Activated CD4-positive, alpha-beta T cell treated with anti-CD3 and anti-CD28 coated beads for 48 hours (primary cell): Measurements from ENCODE around the gene PRMT3.
"Not testable (repeated sequence)": the region's sequence is repeated elsewhere in the genome, so short reads cannot be mapped to it uniquely, and the experiment has no call there.

Experiments used
- DNase-seq: peaks from one replicate; pipeline ENCODE4 v3.0.0-alpha.2; 2020

Gene PRMT3

DNA sequence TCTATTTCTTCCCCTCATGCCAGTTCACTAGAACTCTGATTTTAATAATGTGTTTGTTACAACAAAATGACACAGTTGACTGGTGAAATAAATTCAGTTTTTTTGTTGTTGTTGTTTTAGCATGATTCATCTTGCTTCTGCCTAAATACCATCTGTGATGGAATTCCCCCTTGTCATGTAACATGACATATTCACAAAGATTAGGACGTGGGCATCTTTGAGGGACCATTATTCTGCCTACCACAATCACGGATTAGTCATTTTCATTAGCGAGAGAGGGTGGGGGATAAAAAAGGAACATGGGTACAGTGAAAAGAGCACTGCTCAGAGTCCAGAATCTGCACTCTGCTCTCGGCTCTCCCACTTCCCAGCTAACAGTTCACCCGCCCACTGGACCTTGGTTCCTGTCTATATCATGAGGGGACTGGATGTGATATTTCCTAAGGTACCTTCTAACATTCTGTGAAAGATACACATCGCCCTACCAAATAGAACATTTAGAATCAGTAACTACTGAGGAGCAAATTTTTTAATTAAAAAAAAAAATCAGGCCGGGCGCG, 12.7 kb upstream of the PRMT3 start:
- DNase-seq, result no peak

DNA sequence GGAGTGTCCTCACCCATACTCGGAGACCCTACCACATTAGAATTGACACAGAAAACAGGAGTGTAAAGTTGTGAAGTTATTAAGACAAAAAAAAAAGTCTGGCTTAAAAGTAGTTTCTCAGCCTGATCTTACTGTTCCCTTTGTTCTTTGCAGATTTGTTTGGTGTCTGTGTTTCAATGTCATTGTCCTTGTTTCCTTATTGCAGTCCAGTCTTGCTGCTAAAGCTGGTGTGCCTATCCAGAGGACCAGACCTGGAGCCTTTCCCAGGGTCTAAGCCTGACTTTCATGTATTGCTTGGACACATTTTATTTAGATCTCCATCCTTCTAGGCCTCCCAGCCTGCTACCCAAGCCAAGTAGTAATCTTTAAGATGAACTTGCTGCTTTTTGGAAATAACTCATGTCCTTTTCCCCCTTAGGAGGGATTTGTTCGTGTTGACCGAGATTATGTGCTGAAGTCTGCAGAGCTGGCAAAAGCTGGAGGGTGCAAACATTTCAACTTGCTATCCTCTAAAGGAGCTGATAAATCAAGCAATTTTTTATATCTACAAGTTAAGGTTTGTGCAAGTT, 11.3 kb upstream of the PRMT3 start:
- DNase-seq, result no peak

DNA sequence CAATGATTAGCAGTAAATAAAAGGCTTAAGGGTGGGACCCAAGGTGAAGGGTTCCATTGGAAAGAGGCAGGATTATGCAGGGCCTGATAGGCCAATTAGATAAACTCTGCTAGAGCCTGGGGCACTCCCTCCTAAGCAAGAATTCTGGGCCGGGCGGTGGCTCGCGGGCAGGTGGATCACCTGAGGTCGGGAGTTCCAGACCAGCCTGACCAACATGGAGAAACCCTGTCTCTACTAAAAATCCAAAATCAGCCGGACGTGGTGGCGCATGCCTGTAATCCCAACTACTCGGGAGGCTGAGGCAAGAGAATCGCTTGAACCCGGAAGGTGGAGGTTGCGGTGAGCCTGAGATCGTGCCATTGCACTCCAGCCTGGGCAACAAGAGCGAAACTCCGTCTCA, 1.5 kb upstream of the PRMT3 start:
- DNase-seq, result not testable (repeated sequence)

DNA sequence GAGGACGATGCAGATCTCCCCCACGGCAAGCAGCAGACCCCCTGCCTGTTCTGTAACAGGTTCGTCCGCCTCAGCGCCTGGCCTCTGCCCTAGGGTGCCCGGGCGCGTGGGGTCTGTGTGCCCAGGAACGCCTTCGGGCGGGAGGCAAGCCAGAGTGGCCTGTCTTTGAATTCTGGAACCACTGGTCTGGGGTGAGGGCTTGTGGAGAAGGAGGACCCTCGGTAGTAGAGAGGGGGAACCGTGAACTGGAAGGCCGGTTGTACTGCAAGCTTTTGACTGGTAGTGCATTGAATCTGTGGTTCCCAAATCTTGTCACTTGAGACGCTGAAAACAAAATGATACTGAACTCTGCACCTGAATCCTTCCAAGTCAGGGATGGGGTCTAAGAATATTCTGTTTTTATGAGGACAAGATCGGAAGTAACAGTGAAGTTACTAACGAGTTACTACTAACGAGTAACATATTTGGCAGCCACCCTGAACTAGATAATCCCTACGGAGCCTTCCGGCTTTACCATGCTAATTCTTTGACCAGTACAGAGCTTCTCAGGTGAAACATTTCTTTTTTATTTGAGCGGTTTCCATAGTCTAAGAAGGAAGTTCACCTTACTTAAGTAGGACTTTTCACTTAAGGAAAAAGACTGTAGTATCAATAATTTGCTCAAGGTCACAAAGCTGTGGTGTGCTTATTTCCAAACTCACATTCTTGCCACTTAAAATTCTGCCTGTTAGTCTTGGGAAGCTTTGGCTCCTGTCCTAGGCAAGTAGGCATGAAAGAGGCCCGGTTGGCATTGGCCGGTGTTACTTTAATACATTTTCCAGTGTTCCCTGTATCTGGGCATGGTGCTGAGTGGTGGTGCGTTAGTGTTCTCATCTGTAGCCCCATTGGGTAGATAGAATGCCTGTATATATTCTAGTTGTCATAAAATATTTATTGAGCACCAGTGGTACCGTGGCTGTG, 860 bp downstream of the PRMT3 start:
- no peak for DNase-seq

DNA sequence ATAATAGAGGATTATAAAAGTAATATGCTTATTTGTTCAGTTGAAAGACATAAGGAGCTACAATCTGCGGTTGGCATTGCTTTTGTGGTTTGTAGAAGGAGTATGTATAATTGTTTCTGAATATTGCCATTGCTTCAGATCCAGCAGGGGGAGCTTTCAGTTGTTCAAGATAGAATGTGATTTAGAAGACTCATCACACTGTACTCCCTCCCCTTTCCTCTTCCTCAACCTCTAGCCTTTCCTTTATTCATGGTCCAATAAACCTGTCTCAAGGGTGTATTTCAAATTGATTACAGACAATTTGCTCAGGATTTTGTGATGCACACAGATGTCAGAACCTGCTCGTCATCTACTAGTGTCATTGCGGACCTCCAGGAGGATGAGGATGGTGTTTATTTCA, 9.8 kb downstream of the PRMT3 start:
- DNase-seq, result no peak

DNA sequence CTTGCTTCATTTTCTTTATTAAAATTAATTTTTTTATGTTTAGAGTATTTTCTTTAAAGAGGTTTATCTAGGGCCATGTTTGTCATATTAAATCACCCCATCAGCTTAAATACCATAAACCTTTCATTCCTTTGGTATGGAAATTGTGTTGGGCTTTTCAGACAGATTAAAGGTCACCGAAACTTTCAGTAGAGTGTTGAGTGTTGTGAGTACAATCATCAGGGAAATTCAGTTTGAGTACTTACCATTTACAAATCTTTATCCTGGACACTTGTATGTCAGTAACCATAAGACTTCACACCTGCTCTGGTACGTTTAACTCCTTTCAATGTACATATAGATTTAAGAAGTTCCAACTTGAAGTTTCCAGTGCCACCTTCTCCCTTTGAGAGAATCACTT, 12.0 kb downstream of the PRMT3 start:
- DNase-seq, result no peak

DNA sequence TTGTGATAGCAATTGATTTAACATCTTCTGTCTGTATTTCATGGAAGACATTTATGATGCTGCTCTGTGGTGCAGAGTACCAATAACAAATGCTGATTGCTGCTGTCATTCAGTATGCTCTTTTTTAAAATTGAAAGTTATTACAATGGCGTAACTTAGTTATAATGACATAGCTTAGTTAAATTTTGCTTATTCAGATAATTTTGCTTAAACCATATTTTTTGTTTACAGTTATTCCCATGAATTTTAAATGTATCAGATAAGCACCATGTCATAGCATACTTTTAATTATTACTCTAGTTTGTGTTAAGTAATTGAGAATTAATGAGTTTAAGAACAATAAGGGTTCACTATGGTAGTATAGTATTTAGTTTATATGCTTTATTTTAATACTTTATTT, 15.5 kb downstream of the PRMT3 start:
- no peak for DNase-seq

DNA sequence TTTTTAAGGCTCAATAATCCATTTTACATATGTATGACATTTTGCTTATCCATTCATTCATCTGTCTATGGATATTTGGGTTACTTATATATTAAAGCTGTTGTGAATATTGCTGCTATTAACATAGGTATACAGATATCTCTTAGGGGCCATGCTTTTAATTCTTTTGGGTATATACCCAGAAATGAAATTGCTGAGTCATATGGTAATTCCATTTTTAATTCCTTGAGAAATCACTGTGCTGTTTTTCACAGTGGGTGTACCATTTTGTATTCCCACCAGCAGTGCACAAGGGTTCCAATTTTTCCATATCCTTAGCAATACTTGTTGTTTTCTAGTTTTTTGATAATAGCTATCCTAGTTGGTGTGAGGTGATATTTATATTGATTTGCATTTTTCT, 19.0 kb downstream of the PRMT3 start:
- DNase-seq, result no peak

DNA sequence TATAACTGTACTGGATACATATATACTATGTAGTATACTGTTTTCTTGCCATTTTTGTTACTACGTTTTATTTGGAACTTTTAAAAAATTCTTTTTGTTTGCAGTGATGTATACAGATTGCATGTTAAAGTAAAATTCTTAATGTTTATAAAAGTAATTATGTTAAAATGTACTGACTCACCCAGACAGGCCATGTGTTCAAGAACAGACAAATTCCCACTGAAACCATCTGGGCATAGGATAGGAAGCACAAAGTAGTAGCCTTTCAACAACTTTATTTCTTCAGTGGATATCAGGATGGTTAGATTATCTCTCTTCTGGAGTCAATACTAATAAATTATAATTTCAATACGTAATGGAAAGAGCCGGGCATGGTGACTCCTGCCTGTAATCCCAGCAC, 19.8 kb downstream of the PRMT3 start:
- DNase-seq, result no peak

DNA sequence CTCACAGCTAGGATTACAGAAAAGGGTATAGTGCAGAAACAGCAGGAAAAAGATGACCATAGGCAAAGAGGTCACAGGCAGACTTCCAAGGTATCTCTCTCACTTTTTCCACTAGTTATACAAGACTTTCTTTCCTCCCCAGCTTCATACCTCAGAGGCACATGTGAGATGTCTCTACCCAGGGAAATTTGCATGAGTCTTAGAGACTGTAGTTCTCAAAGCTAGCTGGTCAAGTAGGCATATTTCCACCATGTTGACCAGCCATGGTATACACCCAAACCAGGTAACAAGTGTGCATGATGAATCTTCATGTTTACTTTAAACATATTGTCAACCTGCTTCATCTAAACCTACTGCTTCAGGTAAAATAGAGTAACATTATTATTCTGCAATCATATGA, 27.9 kb downstream of the PRMT3 start:
- DNase-seq, result no peak

DNA sequence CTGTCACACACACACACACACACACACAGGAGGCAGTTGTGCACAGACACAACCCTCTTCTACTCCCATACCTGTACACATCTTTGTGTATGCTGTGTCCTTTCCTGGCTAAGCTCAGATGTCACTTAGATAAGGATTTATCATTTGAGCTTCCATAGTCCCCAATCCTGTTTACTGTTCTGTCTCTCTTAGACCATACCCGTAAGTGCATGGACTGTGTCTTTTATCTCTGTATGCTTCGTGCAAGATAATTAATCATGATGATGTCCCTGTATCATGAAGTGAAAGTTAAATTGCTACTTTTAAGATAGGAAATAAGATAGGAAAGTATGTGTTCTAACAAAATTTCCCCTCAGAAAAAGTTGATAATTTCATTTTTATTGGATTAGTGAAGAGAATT, 30.3 kb downstream of the PRMT3 start:
- DNase-seq, result no peak

DNA sequence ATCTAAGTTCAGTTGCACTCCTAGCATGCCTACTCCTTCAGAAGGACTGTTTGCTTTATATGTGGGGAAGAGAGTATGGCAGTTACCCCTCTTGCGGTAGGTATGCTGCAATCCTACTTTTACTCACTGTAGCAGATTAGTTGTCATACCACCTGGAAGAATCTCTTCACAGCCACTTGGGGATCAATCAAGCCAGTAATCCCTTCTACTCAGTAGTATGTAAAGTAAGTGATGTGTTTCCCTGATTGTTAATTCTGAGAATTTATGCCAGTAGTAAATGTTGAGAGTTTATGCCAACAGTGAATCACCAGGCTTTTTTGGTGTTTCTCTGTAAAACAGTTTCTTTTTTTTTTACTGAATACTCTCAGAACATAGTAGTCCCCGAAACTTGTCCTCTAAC, 34.4 kb downstream of the PRMT3 start:
- no peak for DNase-seq

DNA sequence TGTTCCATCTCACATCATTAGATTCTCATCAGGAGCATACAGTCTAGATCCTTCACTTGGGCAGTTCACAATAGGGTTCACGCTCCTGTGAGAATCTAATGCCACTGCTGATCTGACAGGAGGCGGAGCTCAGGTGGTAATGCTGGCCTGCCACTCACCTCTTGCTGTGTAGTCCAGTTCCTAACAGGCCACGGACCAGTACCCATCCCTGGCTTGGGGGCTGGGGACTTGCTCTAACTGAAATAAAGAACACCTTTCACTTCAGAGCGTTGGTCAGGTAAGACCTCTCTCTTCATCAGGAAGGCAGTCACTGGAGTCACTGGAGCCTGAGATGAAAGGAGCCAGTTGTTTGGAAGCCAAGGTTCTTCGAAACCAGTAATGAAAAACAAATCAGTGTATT, 41.7 kb downstream of the PRMT3 start:
- no peak for DNase-seq

DNA sequence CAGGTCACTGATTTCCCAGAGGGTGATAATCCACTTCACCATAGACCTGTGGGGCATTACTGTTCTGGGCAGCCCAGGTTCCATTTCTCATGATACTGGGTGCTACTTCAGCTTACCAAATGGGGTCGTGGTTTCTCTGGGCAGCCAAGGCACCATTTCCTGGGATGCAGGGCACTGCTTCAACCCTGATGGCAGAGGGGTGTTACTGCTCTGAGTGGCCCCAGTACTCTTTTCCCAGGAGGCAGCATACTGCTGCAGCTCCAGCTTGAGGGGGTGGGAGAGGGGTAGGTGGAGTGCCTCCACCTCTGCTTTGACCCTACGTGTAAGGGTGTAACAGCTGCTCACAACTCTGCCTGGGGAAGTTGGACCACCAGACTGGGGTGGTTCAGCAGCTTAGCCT, 51.1 kb downstream of the PRMT3 start:
- DNase-seq, result no peak

DNA sequence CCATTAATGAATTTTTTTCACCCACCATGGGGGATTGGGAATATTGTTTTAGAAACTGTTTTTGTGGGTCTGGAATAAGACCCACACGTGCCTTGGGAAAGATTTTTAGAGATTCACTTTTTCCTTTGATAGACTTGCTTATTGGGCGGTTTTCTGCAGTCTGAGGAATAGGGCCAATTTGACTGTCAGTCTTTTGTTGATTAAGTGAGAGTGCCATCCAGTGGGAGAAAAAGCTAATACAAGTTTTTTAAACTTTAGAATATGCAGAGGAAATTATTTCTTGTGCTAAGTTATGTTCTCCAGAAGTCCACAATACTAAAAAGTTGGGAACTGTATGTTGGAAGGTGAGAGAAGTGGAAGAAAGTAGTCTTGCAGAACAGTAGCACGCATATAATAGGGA, 56.1 kb downstream of the PRMT3 start:
- no peak for DNase-seq

DNA sequence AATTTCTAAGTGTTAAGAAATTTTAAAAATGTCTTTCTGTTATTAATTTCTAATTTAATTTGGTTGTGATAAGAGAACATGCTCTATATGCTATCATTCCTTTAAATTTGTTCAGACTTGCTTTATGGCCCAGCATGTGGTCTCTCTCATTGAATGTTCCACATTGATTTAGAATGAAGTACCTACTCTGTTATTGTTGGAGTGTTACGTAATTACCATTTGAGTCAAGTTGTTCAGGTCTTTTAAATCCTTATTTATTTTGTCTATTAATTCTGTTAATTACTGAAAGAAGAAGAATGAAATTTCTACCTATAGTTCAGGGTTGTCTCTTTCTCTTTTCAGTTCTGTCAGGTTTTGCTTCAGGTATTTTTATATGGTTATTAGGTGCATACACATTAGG, 57.0 kb downstream of the PRMT3 start:
- no peak for DNase-seq

DNA sequence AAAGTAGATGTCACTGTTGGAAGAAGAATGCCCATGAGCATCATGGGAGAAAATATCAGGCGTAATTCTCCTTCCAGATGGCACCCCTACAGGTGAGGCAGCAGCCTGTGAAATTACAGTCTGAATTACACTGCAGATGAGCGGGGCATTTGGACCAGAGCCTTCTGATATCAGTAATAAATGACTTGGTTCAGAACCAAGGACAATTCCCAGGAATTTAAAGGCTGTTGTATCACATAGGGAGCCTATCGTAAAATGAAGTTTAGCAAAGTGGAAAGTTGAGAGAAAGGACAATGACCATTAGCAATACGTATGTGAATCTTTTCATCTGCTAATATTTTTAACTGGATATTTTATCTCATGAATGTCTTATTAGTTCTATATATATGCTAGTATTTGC, 61.3 kb downstream of the PRMT3 start:
- DNase-seq, result no peak

DNA sequence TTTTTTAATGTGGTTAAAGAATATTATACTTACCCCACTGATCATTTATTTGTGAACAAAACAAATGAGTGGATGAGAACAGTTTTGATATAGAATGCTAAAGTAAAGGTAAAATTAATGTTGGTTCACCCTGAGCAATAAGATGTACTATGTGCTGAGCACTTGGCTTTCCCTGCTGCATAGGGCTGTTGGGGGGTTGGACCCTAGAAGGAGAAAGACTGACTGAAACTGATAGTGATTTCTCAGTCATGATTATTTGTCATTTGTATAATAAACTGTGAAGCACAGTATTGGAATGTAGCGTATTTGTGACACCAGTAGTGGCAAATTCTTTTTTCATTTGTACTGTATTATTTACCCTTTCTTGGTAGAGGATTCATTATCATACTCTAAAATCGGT, 63.3 kb downstream of the PRMT3 start:
- DNase-seq, result no peak

DNA sequence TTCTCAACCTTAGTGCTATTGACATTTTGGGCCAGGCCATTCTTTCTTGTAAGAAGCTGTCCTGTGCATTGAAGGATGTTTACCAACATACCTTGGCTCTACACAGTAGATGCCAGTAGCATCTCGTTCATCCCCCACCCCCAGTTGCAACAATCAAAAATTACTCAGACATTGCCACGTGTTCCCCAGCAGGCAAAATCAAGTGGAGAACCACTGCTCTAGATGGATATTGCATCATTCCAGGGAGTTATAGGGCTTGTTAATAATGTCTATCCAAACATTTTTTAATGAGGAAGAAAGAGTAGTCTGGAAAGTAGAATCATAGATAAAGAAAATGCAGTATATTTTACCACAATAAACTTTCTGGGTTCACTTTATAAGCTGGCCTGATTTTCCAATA, 64.1 kb downstream of the PRMT3 start:
- DNase-seq, result no peak

DNA sequence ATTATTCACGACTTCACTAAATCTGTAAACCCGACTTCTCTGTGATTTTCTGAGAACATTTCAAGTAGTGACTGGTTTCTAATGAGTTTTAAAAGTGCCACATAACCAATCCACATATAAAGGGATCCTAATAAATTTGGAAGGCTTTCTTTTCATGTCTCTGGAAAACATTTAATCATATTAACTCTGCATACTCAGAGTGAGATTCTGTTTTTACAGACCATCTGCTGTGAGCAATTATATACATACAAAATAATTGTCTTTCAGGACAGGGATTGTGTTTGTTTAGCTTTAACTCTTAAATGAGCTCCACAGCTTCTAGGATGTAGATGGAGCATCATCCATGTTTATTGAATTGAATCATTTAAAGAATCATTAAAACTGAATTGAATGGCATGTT, 65.1 kb downstream of the PRMT3 start:
- DNase-seq, result no peak

DNA sequence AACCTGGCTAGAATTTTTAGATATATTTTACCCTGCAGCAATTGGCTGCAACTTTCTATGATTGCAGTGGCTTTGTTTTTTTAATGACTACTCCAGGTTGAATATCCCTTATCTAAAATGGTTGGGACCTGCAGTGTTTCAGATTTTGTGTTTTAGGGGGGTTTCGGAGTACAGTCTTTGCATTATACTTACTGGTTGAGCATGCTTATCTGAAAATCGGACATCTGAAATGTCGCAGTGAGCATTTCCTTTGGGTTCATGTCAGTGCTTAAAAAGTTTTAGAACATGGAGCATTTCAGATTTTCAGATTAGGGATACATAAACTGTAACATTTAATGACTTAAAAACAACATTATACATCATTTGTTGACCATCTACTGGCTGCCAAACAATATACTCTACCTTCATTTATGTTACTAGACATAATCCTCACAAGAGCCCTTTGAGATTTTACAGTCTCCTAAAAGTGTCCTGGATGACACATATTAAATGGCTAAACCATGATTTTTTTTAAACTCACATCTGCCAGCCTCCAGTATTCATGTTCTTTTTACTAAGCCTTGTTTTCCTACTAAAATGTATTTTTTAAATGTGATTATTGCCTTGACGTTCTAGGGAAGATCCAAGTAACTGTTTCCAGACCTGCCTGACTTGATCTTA, 66.3 kb downstream of the PRMT3 start:
- DNase-seq, result no peak

DNA sequence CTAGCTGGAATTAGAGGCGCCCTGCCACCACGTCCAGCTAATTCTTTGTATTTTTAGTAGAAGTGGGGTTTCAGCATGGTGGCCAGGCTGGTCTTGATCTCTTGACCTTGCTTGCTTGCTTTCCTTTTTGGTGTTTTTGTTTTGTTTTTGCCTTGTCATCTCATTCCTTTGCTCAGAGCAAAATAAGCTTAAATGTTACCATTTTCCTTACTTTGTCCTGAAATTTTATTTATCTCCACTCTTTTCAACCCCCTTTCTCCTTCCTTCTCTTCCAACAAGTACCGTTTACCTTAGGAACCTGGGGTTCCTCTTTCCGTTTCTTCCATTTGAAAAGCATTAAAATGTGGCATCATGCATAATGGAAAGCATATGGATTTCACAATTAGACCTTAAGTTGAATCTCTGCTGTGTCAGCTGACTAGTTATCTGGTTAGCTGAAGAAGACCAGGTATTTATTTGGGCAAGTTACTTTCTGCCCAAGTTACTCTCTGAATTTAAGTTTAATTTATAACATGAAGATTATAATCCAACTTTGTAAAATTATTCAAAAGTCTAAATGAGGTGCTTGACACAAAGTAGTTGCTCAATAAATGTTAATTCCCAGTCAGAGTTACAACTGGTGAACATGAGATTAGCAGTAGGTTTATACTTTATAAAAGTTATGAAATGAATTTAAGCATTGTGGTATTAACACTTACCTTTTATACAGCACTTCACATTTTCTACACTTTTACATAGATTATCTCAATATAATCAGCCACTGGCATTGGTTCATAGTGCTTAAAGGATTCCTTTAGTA, 69.7 kb downstream of the PRMT3 start:
- no peak for DNase-seq
